T-helper 1 cell treated with Interleukin-12 subunit alpha and Interleukin-12 subunit beta and Interleukin-4 antibody, amounts not matched to agents 30 μg/mL and 1 μg/mL, for 36 hours (primary cell): ENCODE data around the gene CPN2.

Experiments
- H3K27ac Mint-ChIP-seq: one replicate; pipeline ENCODE4 v1.8.0; 2021; ENCODE audit warnings: mild to moderate bottlenecking, mixed read lengths
- H3K27me3 Mint-ChIP-seq: one replicate; pipeline ENCODE4 v1.8.0; 2021; ENCODE audit warnings: low read depth, mixed read lengths
- H3K36me3 Mint-ChIP-seq: one replicate; pipeline ENCODE4 v1.8.0; 2021; ENCODE audit warnings: low read depth, mixed read lengths
- H3K4me1 Mint-ChIP-seq: one replicate; pipeline ENCODE4 v1.8.0; 2021; ENCODE audit warnings: low read depth, mixed read lengths
- H3K4me3 Mint-ChIP-seq: one replicate; pipeline ENCODE4 v1.8.0; 2021; ENCODE audit warnings: mild to moderate bottlenecking, moderate library complexity, mixed read lengths
- H3K9me3 Mint-ChIP-seq: one replicate; pipeline ENCODE4 v1.8.0; 2021; ENCODE audit warnings: mixed read lengths

Gene CPN2

GRCh38 chr3:194351080-194351672, at the start of gene CPN2:
TSS of gene CPN2 (minus strand) at chr3:194351328. CDS start at chr3:194342702, 8,626 bp downstream.
- no peaks in the 10 kb centered on the region for H3K27me3 Mint-ChIP-seq
- no peak within 1 kb of the TSS for H3K4me3 Mint-ChIP-seq
- peaks cover 2% of the 10 kb centered on the region for H3K4me1 Mint-ChIP-seq
- H3K36me3 Mint-ChIP-seq: no peaks in the 10 kb centered on the region
- no peak within 1 kb of the TSS for H3K27ac Mint-ChIP-seq
- H3K9me3 Mint-ChIP-seq: no peaks in the 10 kb centered on the region

GRCh38 chr3:194399874-194400411, 48.8 kb upstream of the CPN2 start:
- H3K9me3 Mint-ChIP-seq: no peaks in the 10 kb centered on the region
- H3K4me3 Mint-ChIP-seq: no peak overlapping the region
- H3K27me3 Mint-ChIP-seq: peaks cover 9% of the 10 kb centered on the region
- H3K36me3 Mint-ChIP-seq: peaks cover 1% of the 10 kb centered on the region
- H3K27ac Mint-ChIP-seq: no peak overlapping the region
- peaks cover 40% of the 10 kb centered on the region for H3K4me1 Mint-ChIP-seq

GRCh38 chr3:194399166-194399565, 48.0 kb upstream of the CPN2 start, which contains the start of gene GP5:
TSS of gene GP5 (minus strand) at chr3:194399266. CDS start at chr3:194398282, 984 bp downstream.
- Mint-ChIP-seq H3K36me3 (no peaks in the 10 kb centered on the region), H3K9me3 (no peaks in the 10 kb centered on the region), H3K4me1 (peaks cover 44% of the 10 kb centered on the region), H3K27ac (peak within 1 kb of the TSS; percentile 31), H3K4me3 (peak within 1 kb of the TSS; percentile 80), H3K27me3 (peaks cover 9% of the 10 kb centered on the region)

GRCh38 chr3:194397757-194398312, 46.7 kb upstream of the CPN2 start:
- peak overlapping the region; percentile 86 for H3K27ac Mint-ChIP-seq
- no peaks in the 10 kb centered on the region for H3K36me3 Mint-ChIP-seq
- H3K4me1 Mint-ChIP-seq: peaks cover 44% of the 10 kb centered on the region
- no peaks in the 10 kb centered on the region for H3K9me3 Mint-ChIP-seq
- peaks cover 9% of the 10 kb centered on the region for H3K27me3 Mint-ChIP-seq
- peak overlapping the region; percentile 80 for H3K4me3 Mint-ChIP-seq

- Mint-ChIP-seq H3K9me3 (no peaks in the 10 kb centered on the region), H3K36me3 (no peaks in the 10 kb centered on the region), H3K4me1 (peaks cover 44% of the 10 kb centered on the region), H3K27ac (peak overlapping the region; percentile 86), H3K27me3 (peaks cover 9% of the 10 kb centered on the region), H3K4me3 (peak overlapping the region; percentile 80)
Observed at GRCh38 chr3:194396859-194397756, 46.0 kb upstream of the CPN2 start.

- H3K4me1 Mint-ChIP-seq: peaks cover 44% of the 10 kb centered on the region
- H3K9me3 Mint-ChIP-seq: no peaks in the 10 kb centered on the region
- H3K36me3 Mint-ChIP-seq: no peaks in the 10 kb centered on the region
- H3K27ac Mint-ChIP-seq: peak overlapping the region; percentile 89
- H3K4me3 Mint-ChIP-seq: peak overlapping the region; percentile 82
- H3K27me3 Mint-ChIP-seq: peaks cover 10% of the 10 kb centered on the region
Observed at GRCh38 chr3:194396539-194396858, 45.4 kb upstream of the CPN2 start.

GRCh38 chr3:194395778-194396538, 44.8 kb upstream of the CPN2 start:
- peaks cover under 1% of the 10 kb centered on the region for H3K36me3 Mint-ChIP-seq
- H3K27me3 Mint-ChIP-seq: peaks cover 15% of the 10 kb centered on the region
- H3K9me3 Mint-ChIP-seq: peaks cover 5% of the 10 kb centered on the region
- H3K27ac Mint-ChIP-seq: peak overlapping the region; percentile 89
- H3K4me1 Mint-ChIP-seq: peaks cover 44% of the 10 kb centered on the region
- peak overlapping the region; percentile 82 for H3K4me3 Mint-ChIP-seq

GRCh38 chr3:194395212-194395611, 44.1 kb upstream of the CPN2 start:
- Mint-ChIP-seq H3K9me3 (peaks cover 12% of the 10 kb centered on the region), H3K27ac (peak overlapping the region; percentile 89), H3K4me1 (peaks cover 43% of the 10 kb centered on the region), H3K4me3 (peak overlapping the region; percentile 50), H3K36me3 (peaks cover 3% of the 10 kb centered on the region), H3K27me3 (peaks cover 22% of the 10 kb centered on the region)

GRCh38 chr3:194392576-194392975, 41.4 kb upstream of the CPN2 start:
- Mint-ChIP-seq H3K27ac (no peak overlapping the region), H3K4me1 (peaks cover 22% of the 10 kb centered on the region), H3K4me3 (no peak overlapping the region), H3K9me3 (peaks cover 21% of the 10 kb centered on the region), H3K36me3 (peaks cover 3% of the 10 kb centered on the region), H3K27me3 (peaks cover 27% of the 10 kb centered on the region)

GRCh38 chr3:194390835-194391234, 39.7 kb upstream of the CPN2 start:
- Mint-ChIP-seq H3K4me1 (peaks cover 10% of the 10 kb centered on the region), H3K9me3 (peaks cover 21% of the 10 kb centered on the region), H3K27me3 (peaks cover 23% of the 10 kb centered on the region), H3K36me3 (peaks cover 3% of the 10 kb centered on the region), H3K27ac (no peak overlapping the region), H3K4me3 (no peak overlapping the region)

- Mint-ChIP-seq H3K27ac (no peak overlapping the region), H3K9me3 (peaks cover 21% of the 10 kb centered on the region), H3K4me1 (no peaks in the 10 kb centered on the region), H3K4me3 (no peak overlapping the region), H3K36me3 (peaks cover 3% of the 10 kb centered on the region), H3K27me3 (peaks cover 23% of the 10 kb centered on the region)
Observed at GRCh38 chr3:194389269-194389668, 38.1 kb upstream of the CPN2 start.

GRCh38 chr3:194387926-194388418, 36.8 kb upstream of the CPN2 start:
- Mint-ChIP-seq H3K27me3 (peaks cover 23% of the 10 kb centered on the region), H3K36me3 (peaks cover 3% of the 10 kb centered on the region), H3K4me3 (no peak overlapping the region), H3K27ac (no peak overlapping the region), H3K4me1 (no peaks in the 10 kb centered on the region), H3K9me3 (peaks cover 21% of the 10 kb centered on the region)

- H3K4me3 Mint-ChIP-seq: no peak overlapping the region
- H3K9me3 Mint-ChIP-seq: peaks cover 21% of the 10 kb centered on the region
- H3K27ac Mint-ChIP-seq: no peak overlapping the region
- H3K36me3 Mint-ChIP-seq: peaks cover 3% of the 10 kb centered on the region
- H3K27me3 Mint-ChIP-seq: peaks cover 26% of the 10 kb centered on the region
- peaks cover 2% of the 10 kb centered on the region for H3K4me1 Mint-ChIP-seq
Observed at GRCh38 chr3:194387276-194387675, 36.1 kb upstream of the CPN2 start.

GRCh38 chr3:194386648-194387047, 35.5 kb upstream of the CPN2 start:
- H3K36me3 Mint-ChIP-seq: peaks cover 3% of the 10 kb centered on the region
- peaks cover 21% of the 10 kb centered on the region for H3K9me3 Mint-ChIP-seq
- H3K4me1 Mint-ChIP-seq: peaks cover 2% of the 10 kb centered on the region
- no peak overlapping the region for H3K27ac Mint-ChIP-seq
- peaks cover 26% of the 10 kb centered on the region for H3K27me3 Mint-ChIP-seq
- no peak overlapping the region for H3K4me3 Mint-ChIP-seq
